Measurements from ENCODE around the gene SOX6. TPM values are rescaled to one million over a fixed set of nuclear protein-coding genes. Genes with fewer than 3 reads are reported as not detected.
A peak's percentile ranks its signal among the peaks of the same experiment; 100 is the strongest.

SOX6 gene
- total and polyA plus RNA-seq, 2 donors (not counting 3 experiments of a cell fraction or from before 2014, with no cell fraction given): 0.14 to 3.7 TPM

GRCh38 chr11:16195651-16196050 lies 160.7 kb downstream of the SOX6 start:
- Histone ChIP-seq H2AFZ (ENCODE audit: low read depth, low read length) (no peak overlapping the region), H3K4me2 (ENCODE audit: insufficient read depth, low read length) (no peak overlapping the region), H3K9me3 (replicated peaks; ENCODE audit: control insufficient read depth, insufficient read depth, low read length) (no peaks in the 10 kb centered on the region), H3K9me1 (replicated peaks; ENCODE audit: control insufficient read depth, extremely low read depth, insufficient read depth, low read length) (no peaks in the 10 kb centered on the region), H3K36me3 (ENCODE audit: control insufficient read depth in 2 of 2, extremely low read depth in 1 of 2, insufficient read depth in 2 of 2, low read length in 2 of 2) (no peaks in the 10 kb centered on the region), H3K27ac (ENCODE audit: insufficient read depth, low read depth, low read length) (no peak overlapping the region), H3K4me3 (replicated peaks in 1 of 3; ENCODE audit: insufficient read depth in 1 of 3, low read depth in 1 of 3, low read length in 3 of 3) (no peak overlapping the region), H3K9ac (replicated peaks; ENCODE audit: extremely low read depth, insufficient read depth, low read length) (no peak overlapping the region), H3K79me2 (ENCODE audit: control insufficient read depth, insufficient read depth, low read length) (no peaks in the 10 kb centered on the region), H3K27me3 (ENCODE audit: control insufficient read depth in 2 of 2, insufficient read depth in 2 of 2, low read length in 2 of 2) (no peaks in the 10 kb centered on the region), H4K20me1 (replicated peaks; ENCODE audit: control insufficient read depth, extremely low read depth, insufficient read depth, low read length) (no peaks in the 10 kb centered on the region), H3K4me1 (ENCODE audit: control insufficient read depth, extremely low read depth, insufficient read depth, low read length) (no peaks in the 10 kb centered on the region)
- POLR2A ChIA-PET: no interaction called here
- intact Hi-C loops (cut with micrococcal nuclease) (loop anchor here (5.0 to 10.0 kb wide), 2 partner anchors 77 to 409 kb away; no protein-coding TSS in a partner anchor), dilution Hi-C loops (cut with MboI; ENCODE audit: extremely low pct_ligation_motif_present, low sequenced_read_pairs) (no loop called here)
- CTCF ChIA-PET: interaction anchor here (1.0 to 1.7 kb wide), 3 partner anchors 9 to 11 kb away, joined by 3 to 6 read pairs (median 5); no protein-coding TSS in a partner anchor
- BruUV-seq (replicated peaks): no TSS peak
- DNase-seq (ENCODE audit: low read depth, low spot score) (no peak), FAIRE-seq (no peak)
- no peak for TF ChIP-seq MAX (IDR thresholded peaks at IDR 0.05; ENCODE audit: insufficient read depth, insufficient read length)
- TF ChIP-seq GATA2 (IDR thresholded peaks at IDR 0.05; ENCODE audit: insufficient read depth, insufficient read length, low read depth, low read length): no peak
- TF ChIP-seq JUN (IDR thresholded peaks at IDR 0.05; ENCODE audit: borderline replicate concordance, insufficient read depth, insufficient read length, low read depth): no peak
- no peak for TF ChIP-seq FOS (IDR thresholded peaks at IDR 0.05; ENCODE audit: borderline replicate concordance, insufficient read depth, low read length)

- Histone ChIP-seq H3K79me2 (ENCODE audit: control insufficient read depth, insufficient read depth, low read length) (no peaks in the 10 kb centered on the region), H3K27me3 (ENCODE audit: control insufficient read depth in 2 of 2, insufficient read depth in 2 of 2, low read length in 2 of 2) (no peaks in the 10 kb centered on the region), H3K9me3 (replicated peaks; ENCODE audit: control insufficient read depth, insufficient read depth, low read length) (no peaks in the 10 kb centered on the region), H4K20me1 (replicated peaks; ENCODE audit: control insufficient read depth, extremely low read depth, insufficient read depth, low read length) (no peaks in the 10 kb centered on the region), H3K36me3 (ENCODE audit: control insufficient read depth in 2 of 2, extremely low read depth in 1 of 2, insufficient read depth in 2 of 2, low read length in 2 of 2) (no peaks in the 10 kb centered on the region), H3K4me2 (ENCODE audit: insufficient read depth, low read length) (no peak overlapping the region), H3K9me1 (replicated peaks; ENCODE audit: control insufficient read depth, extremely low read depth, insufficient read depth, low read length) (no peaks in the 10 kb centered on the region), H3K4me3 (replicated peaks in 1 of 3; ENCODE audit: insufficient read depth in 1 of 3, low read depth in 1 of 3, low read length in 3 of 3) (no peak overlapping the region), H3K4me1 (ENCODE audit: control insufficient read depth, extremely low read depth, insufficient read depth, low read length) (no peaks in the 10 kb centered on the region), H3K27ac (ENCODE audit: insufficient read depth, low read depth, low read length) (no peak overlapping the region), H3K9ac (replicated peaks; ENCODE audit: extremely low read depth, insufficient read depth, low read length) (no peak overlapping the region), H2AFZ (ENCODE audit: low read depth, low read length) (no peak overlapping the region)
- no peak for TF ChIP-seq FOS (IDR thresholded peaks at IDR 0.05; ENCODE audit: borderline replicate concordance, insufficient read depth, low read length)
- no peak for TF ChIP-seq POLR2AphosphoS5 (IDR thresholded peaks at IDR 0.05; ENCODE audit: insufficient read depth, low read depth, low read length)
- TF ChIP-seq JUN (IDR thresholded peaks at IDR 0.05; ENCODE audit: borderline replicate concordance, insufficient read depth, insufficient read length, low read depth): no peak
- no peak for TF ChIP-seq MYC (IDR thresholded peaks at IDR 0.05; ENCODE audit: low read depth, low read length)
- TF ChIP-seq POLR2A (IDR thresholded peaks at IDR 0.05; ENCODE audit: low read depth, low read length): no peak
- TF ChIP-seq CTCF (IDR thresholded peaks at IDR 0.05; ENCODE audit: extremely low read depth in 1 of 2, insufficient read depth in 1 of 2, low read depth in 1 of 2, low read length in 2 of 2): no peak
- no peak for TF ChIP-seq GATA2 (IDR thresholded peaks at IDR 0.05; ENCODE audit: insufficient read depth, insufficient read length, low read depth, low read length)
- TF ChIP-seq EZH2 (IDR thresholded peaks at IDR 0.05; ENCODE audit: borderline replicate concordance, low read depth, low read length, severe bottlenecking): no peak
- TF ChIP-seq MAX (IDR thresholded peaks at IDR 0.05; ENCODE audit: insufficient read depth, insufficient read length): no peak
- FAIRE-seq (no peak), DNase-seq (ENCODE audit: low read depth, low spot score) (peak; percentile 15)
- intact Hi-C loops (cut with micrococcal nuclease) (loop anchor here (10.0 kb wide), 1 partner anchor 410 kb away; no protein-coding TSS in a partner anchor), dilution Hi-C loops (cut with MboI; ENCODE audit: extremely low pct_ligation_motif_present, low sequenced_read_pairs) (no loop called here)
- no TSS peak for BruUV-seq (replicated peaks)
- CTCF ChIA-PET: interaction anchor here (1.4 kb wide), 2 partner anchors 10 to 419 kb away, joined by 4 to 5 read pairs; no protein-coding TSS in a partner anchor
- POLR2A ChIA-PET: no interaction called here
Observed at GRCh38 chr11:16194566-16194965, 161.8 kb downstream of the SOX6 start.
